Putamen (tissue), 1 donor: ENCODE measurements around the gene GRAP2.
"Not testable (repeated sequence)": the region's sequence is repeated elsewhere in the genome, so short reads cannot be mapped to it uniquely, and the experiment has no call there.

Experiments
- DNase-seq: peaks from one replicate; pipeline ENCODE4 v3.0.0-alpha.2; 2016; ENCODE audit warnings: low spot score

GRAP2 gene

GRCh38 chr22:39900306-39901227 lies at the start of gene GRAP2:
Gene GRAP2 (plus strand): TSS chr22:39901084. CDS start chr22:39947107, 46,023 bp downstream.
- DNase-seq, result no peak

DNA sequence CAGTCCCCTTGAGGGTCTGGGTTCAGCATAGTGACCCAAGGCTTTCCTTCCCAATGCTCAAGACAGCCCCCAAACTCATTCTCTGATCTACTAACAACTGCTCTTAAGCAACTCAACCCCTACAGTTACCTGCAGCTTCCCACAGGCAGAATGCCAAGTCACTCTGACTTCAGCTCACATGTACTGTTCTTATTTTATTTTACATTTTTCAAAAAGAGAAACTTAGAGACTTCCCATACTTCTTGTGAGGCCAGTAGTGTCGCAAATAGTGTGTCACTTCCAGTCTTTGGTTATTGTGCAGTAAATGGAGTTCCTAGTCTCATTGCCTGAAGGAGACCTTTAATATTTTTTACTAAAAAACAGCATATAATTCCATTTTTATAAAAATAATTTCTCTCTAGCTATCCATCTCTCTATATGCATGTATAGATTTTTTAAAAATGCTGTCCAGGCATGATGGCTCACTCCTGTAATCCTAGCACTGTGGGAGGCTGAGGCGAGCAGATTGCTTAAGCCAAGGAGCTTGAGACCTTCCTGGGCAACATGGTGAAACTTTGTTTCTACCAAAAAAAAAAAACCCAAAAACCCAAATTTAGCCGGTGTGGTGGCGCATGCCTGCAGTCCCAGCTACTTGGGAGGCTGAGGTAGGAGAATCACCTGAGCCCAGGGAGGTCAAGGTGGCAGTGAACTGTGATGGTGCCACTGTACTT lies 49.1 kb upstream of the GRAP2 start:
- DNase-seq, result no peak

DNA sequence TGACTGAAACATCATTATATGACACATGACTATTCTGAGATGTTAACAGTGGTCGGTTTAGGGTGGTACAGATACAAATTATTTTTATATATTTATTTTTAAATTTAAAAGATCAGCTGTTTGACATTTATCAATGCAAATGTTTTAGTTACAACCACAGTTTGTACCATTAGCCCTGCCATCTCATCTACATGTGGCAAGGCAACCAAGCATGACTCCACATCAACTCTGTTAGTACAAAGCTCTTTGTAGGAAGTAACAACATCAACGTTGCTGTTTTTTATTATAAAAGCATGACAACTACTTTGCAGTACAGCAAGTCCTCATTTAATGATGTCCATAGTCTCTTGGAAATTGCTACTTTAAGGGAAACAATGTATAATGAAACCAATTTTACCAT lies 48.1 kb upstream of the GRAP2 start:
- DNase-seq, result no peak

DNA sequence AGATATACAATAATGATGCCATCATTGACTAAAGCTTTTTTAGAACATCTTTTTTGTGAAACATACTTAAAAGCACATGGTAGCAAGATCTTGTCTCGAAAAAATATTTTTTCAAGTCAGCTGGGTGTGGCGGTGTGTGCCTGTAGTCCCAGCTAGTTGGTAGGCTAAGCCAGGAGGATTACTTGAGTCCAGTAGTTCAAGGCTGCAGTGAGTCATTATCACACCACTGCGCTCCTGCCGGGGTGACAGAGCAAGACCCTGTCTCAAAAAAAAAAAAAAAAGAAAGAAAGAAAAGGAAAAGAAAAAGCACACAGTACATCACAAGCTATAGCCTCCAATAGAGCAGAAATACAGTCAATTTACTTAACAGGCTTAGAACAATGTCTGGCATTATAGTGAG lies 44.3 kb upstream of the GRAP2 start:
- DNase-seq, result no peak

- no peak for DNase-seq
These were observed 40.8 kb upstream of the GRAP2 start for GRCh38 chr22:39859903-39860588.

DNA sequence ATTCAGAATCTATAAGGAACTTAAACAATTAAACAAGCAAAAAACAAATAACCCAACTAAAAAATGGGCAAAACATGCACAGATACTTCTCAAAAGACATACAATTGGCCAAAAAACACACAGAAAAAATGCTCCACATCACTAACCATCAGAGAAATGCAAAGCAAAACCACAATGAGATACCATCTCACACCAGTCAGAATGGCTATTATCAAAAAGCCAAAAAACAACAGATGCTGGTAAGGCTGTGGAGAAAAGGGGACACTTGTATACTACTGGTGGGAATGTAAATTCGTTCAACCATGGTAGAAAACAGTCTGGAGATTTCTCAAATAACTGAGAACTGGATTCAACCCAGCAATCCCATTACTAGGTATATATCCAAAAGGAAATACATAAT lies 32.1 kb upstream of the GRAP2 start:
- DNase-seq, result no peak

- DNase-seq, result not testable (repeated sequence)
These were observed 31.1 kb upstream of the GRAP2 start for GRCh38 chr22:39869797-39870196.

- no peak for DNase-seq
These were observed 29.7 kb upstream of the GRAP2 start for GRCh38 chr22:39871008-39871798.

DNA sequence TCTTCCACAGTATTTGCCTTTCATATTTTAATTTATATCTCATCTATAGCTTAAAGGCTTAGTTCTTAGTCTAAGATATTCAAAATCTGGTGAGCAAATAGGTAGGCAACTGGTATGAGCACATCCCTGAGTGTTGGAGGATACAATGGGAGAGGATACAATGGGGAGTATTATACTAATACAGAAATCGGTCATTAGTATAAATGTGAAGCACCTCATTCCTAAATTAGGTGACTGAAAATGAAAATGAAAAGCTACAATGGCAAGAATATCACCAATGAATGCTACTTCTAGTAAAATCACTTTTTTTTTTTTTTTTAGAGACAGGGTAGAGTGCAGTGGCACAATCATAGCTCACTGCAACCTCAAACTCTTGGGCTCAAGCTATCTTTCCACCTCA lies 28.3 kb upstream of the GRAP2 start:
- no peak for DNase-seq

GRCh38 chr22:39873965-39874364 lies 26.9 kb upstream of the GRAP2 start:
- DNase-seq, result peak; percentile 28

GRCh38 chr22:39875176-39875885 lies 25.6 kb upstream of the GRAP2 start:
- not testable (repeated sequence) for DNase-seq

GRCh38 chr22:39877079-39877845 lies 23.6 kb upstream of the GRAP2 start:
- no peak for DNase-seq

- DNase-seq, result no peak
These were observed 20.2 kb upstream of the GRAP2 start for GRCh38 chr22:39880722-39881121.

- DNase-seq, result no peak
These were observed 17.8 kb upstream of the GRAP2 start for GRCh38 chr22:39883057-39883456.

- not testable (repeated sequence) for DNase-seq
These were observed 11.0 kb upstream of the GRAP2 start for GRCh38 chr22:39889924-39890323.

GRCh38 chr22:39893526-39893925 lies 7.4 kb upstream of the GRAP2 start, which contains the start of gene ENTHD1:
Gene ENTHD1 (minus strand): TSS chr22:39893760. CDS start chr22:39887748, 6,012 bp downstream.
- no peak for DNase-seq

DNA sequence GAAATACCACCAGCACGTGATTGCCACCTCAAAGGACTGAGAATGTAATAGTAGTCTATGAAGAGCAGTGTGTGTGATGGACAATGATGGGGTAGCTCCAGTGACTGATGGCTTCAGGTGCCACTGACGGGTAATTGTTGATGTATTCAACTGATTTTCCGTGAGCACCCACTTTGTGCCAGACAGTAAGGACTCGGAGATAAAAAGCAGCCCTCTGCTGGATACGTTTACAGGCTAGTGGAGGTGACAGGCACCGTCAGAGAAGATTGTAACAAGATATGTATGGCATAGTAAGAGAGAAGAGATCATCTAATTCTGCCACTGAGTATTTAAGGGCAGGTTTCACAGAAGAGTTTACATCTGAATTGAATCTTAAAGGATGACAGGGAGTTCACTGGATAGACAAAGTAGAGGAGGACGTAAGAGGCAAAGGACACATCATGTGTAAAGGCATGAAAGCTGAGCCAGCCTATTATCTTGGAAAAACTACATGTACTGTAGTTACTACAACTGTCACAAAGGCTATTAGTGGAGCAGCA lies 6.3 kb upstream of the GRAP2 start:
- no peak for DNase-seq

- DNase-seq, result no peak
These were observed 5.2 kb upstream of the GRAP2 start for GRCh38 chr22:39895682-39896081.

DNA sequence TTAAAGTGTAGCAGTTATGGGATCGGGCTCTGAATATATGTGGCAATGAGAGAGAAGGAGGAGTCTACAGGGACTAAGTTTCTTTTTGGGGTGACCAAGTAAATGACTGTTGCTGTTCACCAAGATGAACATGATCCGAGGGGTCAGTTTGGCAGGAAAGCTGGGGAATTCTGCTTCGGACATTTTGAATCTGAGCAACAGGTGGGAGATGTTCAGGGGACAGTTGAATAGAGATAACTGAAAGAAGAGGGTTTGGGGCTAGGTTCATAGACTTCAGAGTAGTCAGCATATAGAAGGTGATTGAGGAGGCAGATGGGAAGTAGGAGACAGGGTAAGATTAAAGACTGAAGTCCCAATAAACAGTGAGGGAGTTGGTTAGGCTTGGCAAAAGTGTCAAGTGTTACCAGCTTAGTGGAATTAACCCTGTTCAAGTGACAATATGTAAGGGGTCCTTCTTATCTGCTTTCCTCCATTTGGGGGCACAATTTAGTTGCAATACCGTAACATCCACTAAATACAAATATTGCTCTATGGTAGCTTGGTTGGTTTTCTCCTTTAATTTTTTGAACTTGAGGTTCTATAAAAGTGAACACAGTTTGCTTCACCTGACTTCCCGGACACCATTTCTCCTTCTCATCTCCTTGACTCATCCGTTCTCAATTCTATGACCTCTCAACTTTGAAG lies 4.4 kb upstream of the GRAP2 start:
- no peak for DNase-seq
